Measurements from ENCODE around the gene HCN4.
A peak's percentile ranks its signal among the peaks of the same experiment; 100 is the strongest.

HCN4 gene

GRCh38 chr15:73375755-73376305 is 7.1 kb upstream of the HCN4 start:
- DNase-seq, result no peak

GRCh38 chr15:73375012-73375411 is 6.3 kb upstream of the HCN4 start:
- no peak for DNase-seq

- DNase-seq, result no peak
Observed at GRCh38 chr15:73374604-73375003, 5.8 kb upstream of the HCN4 start.

GRCh38 chr15:73373221-73373620 is 4.5 kb upstream of the HCN4 start:
- no peak for DNase-seq

- no peak for DNase-seq
Observed at GRCh38 chr15:73371812-73372211, 3.1 kb upstream of the HCN4 start.

- DNase-seq, result no peak
Observed at GRCh38 chr15:73370151-73370550, 1.4 kb upstream of the HCN4 start.

GRCh38 chr15:73369154-73369694 is 466 bp upstream of the HCN4 start:
- DNase-seq, result no peak

GRCh38 chr15:73367624-73368300 is 996 bp downstream of the HCN4 start:
- DNase-seq, result no peak

GRCh38 chr15:73366766-73367623 is 1.8 kb downstream of the HCN4 start:
- DNase-seq, result no peak

- no peak for DNase-seq
Observed at GRCh38 chr15:73364070-73364469, 4.7 kb downstream of the HCN4 start.

GRCh38 chr15:73362900-73363299 is 5.9 kb downstream of the HCN4 start:
- DNase-seq, result peak; percentile 43

- DNase-seq, result no peak
Observed at GRCh38 chr15:73361337-73361736, 7.4 kb downstream of the HCN4 start.

- DNase-seq, result no peak
Observed at GRCh38 chr15:73359651-73360050, 9.1 kb downstream of the HCN4 start.

GRCh38 chr15:73357999-73358665 is 10.6 kb downstream of the HCN4 start:
- DNase-seq, result no peak

GRCh38 chr15:73355612-73356265 is 13.0 kb downstream of the HCN4 start:
- no peak for DNase-seq

GRCh38 chr15:73354241-73354640 is 14.5 kb downstream of the HCN4 start:
- no peak for DNase-seq

- no peak for DNase-seq
Observed at GRCh38 chr15:73353734-73354133, 15.0 kb downstream of the HCN4 start.

- DNase-seq, result no peak
Observed at GRCh38 chr15:73352082-73352481, 16.7 kb downstream of the HCN4 start.

- DNase-seq, result no peak
Observed at GRCh38 chr15:73349191-73349590, 19.6 kb downstream of the HCN4 start.

GRCh38 chr15:73346735-73347312 is 21.9 kb downstream of the HCN4 start:
- DNase-seq, result peak; percentile 81

- DNase-seq, result no peak
Observed at GRCh38 chr15:73345658-73346057, 23.1 kb downstream of the HCN4 start.

GRCh38 chr15:73344056-73344455 is 24.7 kb downstream of the HCN4 start:
- no peak for DNase-seq

All from kidney glomerular epithelial cell (primary cell).